Thymus (tissue), 11 donors: ENCODE data around the gene MEIKIN. TPM values are rescaled to one million over a fixed set of nuclear protein-coding genes. Genes with fewer than 3 reads are reported as not detected.

Source experiments
- DNase-seq, 9 donors: peaks; one replicate each; pipeline ENCODE4 v3.0.0-alpha.2; 2013; ENCODE audit warnings: low spot score in 9 of 9, low read depth in 6 of 9, missing footprints in 1 of 9
- H3K27ac ChIP-seq, 2 donors: one replicate each; pipeline ENCODE4 v1.5.1; 2013; ENCODE audit warnings: control low read depth in 1 of 2, low read depth in 1 of 2, low read length in 1 of 2, mild to moderate bottlenecking in 1 of 2, moderate library complexity in 1 of 2
- H3K27me3 ChIP-seq, 2 donors: one replicate each; pipeline ENCODE4 v1.5.1; 2013; ENCODE audit warnings: low read length in 1 of 2; ENCODE audit not compliant: control insufficient read depth in 2 of 2, insufficient read depth in 1 of 2
- H3K36me3 ChIP-seq, 2 donors: one replicate each; pipeline ENCODE4 v1.5.1; 2013; ENCODE audit warnings: low read length in 1 of 2, mild to moderate bottlenecking in 1 of 2, moderate library complexity in 1 of 2; ENCODE audit not compliant: control insufficient read depth in 2 of 2, insufficient read depth in 2 of 2
- H3K4me1 ChIP-seq, 2 donors: one replicate each; pipeline ENCODE4 v1.5.1; 2013; ENCODE audit warnings: low read length in 2 of 2; ENCODE audit not compliant: control insufficient read depth in 2 of 2, insufficient read depth in 2 of 2
- H3K4me3 ChIP-seq, 2 donors: one replicate each; pipeline ENCODE4 v1.5.1; 2013; ENCODE audit warnings: low read length in 2 of 2, control low read depth in 1 of 2, mild to moderate bottlenecking in 1 of 2
- H3K9me3 ChIP-seq, 2 donors: one replicate each; pipeline ENCODE4 v1.5.1; 2013; ENCODE audit warnings: low read length in 1 of 2, mild to moderate bottlenecking in 1 of 2; ENCODE audit not compliant: control insufficient read depth in 2 of 2, insufficient read depth in 1 of 2
- WGBS: extraction: QIAGEN DNeasy Blood & Tissue Kit; methylation state at CpG from one replicate; pipeline ENCODE4 v1.1.7; 2013; 5-methylcytosine and 5-hydroxymethylcytosine counted together
- polyA plus RNA-seq: library from polyadenylated mRNA; stranded (reverse); fragments of 200-250 nt; gene quantifications from one replicate; pipeline ENCODE4 v1.2.3, GENCODE V29; 2013
- total RNA-seq: library from RNA; stranded (reverse); fragments of 120-200 nt; gene quantifications from one replicate; pipeline ENCODE4 v1.2.4, GENCODE V29; 2013
- donor health status: healthy.

Gene MEIKIN
- total and polyA plus RNA-seq, 2 donors: 0.09 to 0.14 TPM

DNA sequence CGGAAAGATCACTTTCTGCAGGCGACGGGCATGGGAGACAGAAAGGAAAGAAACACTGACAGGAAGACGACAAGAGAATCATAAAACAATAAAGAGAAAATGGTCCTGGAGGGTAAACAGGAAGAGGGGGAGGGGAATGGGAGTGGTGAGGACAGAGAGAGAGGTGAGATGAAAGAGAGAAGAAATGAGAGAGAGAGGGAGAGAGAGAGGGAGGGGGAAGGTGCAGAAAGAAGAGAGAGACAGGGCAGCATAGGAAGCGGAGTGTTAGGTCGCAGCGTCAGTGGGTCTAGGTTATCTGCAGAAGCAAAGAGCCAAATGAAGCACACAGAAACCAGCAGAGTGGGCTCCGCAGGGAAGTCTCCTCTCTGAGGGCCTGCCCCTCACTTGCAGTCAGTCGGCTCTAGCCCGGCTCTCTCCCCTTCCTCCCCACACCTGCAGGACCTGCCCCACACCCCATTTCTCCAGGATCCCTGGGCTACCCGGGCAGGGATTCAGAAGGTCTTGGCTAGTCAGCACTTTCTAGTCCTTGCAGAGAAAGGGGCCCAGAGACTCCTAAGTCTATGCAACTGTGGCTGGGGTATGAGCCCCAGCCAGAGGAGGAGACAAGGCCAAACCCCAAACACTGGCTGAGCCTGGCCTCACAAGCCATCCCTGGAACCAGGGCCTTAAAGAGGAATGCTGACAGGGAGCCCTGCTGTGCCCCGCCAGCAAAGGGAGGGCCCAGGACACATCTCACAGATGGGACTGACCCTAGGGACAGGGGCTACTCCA, 29.7 kb upstream of the MEIKIN start:
- Histone ChIP-seq H3K27ac (peak overlapping the region; percentile 45 to 71), H3K9me3 (no peaks in the 10 kb centered on the region), H3K4me1 (peaks cover 15 to 20% of the 10 kb centered on the region in 2 donors), H3K27me3 (no peaks in the 10 kb centered on the region), H3K36me3 (no peaks in the 10 kb centered on the region), H3K4me3 (no peak overlapping the region)
- 74% methylated on average over 12 of the region's 12 CpGs for WGBS
- DNase-seq: peak in 4 of 9 donors; percentile 4 to 54 (median 25)

GRCh38 chr5:131974622-131974955, 29.1 kb upstream of the MEIKIN start:
- H3K27me3 ChIP-seq: no peaks in the 10 kb centered on the region
- no peak for DNase-seq

GRCh38 chr5:131974016-131974415, 28.6 kb upstream of the MEIKIN start:
- Histone ChIP-seq H3K27ac (no peak overlapping the region), H3K4me3 (no peak overlapping the region), H3K36me3 (no peaks in the 10 kb centered on the region), H3K4me1 (peaks cover 15 to 20% of the 10 kb centered on the region in 2 donors), H3K9me3 (no peaks in the 10 kb centered on the region), H3K27me3 (no peaks in the 10 kb centered on the region)
- WGBS: 94% methylated on average over 1 of the region's 1 CpG
- DNase-seq: no peak

More at GRCh38 chr5:131974622-131974955, 29.1 kb upstream of the MEIKIN start:
- 89% methylated on average over 5 of the region's 5 CpGs for WGBS
- peak overlapping the region; percentile 45 to 54 for H3K27ac ChIP-seq
- no peak overlapping the region for H3K4me3 ChIP-seq
- H3K36me3 ChIP-seq: no peaks in the 10 kb centered on the region
- H3K4me1 ChIP-seq: peaks cover 15 to 20% of the 10 kb centered on the region in 2 donors
- no peaks in the 10 kb centered on the region for H3K9me3 ChIP-seq

GRCh38 chr5:131973089-131973712, 27.7 kb upstream of the MEIKIN start:
- Histone ChIP-seq H3K4me3 (no peak overlapping the region), H3K4me1 (peaks cover 15 to 20% of the 10 kb centered on the region in 2 donors), H3K9me3 (no peaks in the 10 kb centered on the region), H3K27ac (no peak overlapping the region), H3K36me3 (no peaks in the 10 kb centered on the region), H3K27me3 (no peaks in the 10 kb centered on the region)
- DNase-seq: no peak
- 97% methylated on average over 9 of the region's 9 CpGs for WGBS

GRCh38 chr5:131968396-131968954, 23.0 kb upstream of the MEIKIN start:
- H3K4me1 ChIP-seq: no peaks in the 10 kb centered on the region
- no peak overlapping the region for H3K4me3 ChIP-seq
- peak in 1 of 9 donors; percentile 21 for DNase-seq
- no peaks in the 10 kb centered on the region for H3K9me3 ChIP-seq
- H3K27ac ChIP-seq: no peak overlapping the region
- H3K36me3 ChIP-seq: no peaks in the 10 kb centered on the region
- WGBS: 90% methylated on average over 5 of the region's 5 CpGs
- H3K27me3 ChIP-seq: no peaks in the 10 kb centered on the region

GRCh38 chr5:131966551-131966950, 21.1 kb upstream of the MEIKIN start:
- Histone ChIP-seq H3K27me3 (no peaks in the 10 kb centered on the region), H3K27ac (no peak overlapping the region), H3K9me3 (no peaks in the 10 kb centered on the region), H3K4me1 (no peaks in the 10 kb centered on the region), H3K36me3 (no peaks in the 10 kb centered on the region), H3K4me3 (no peak overlapping the region)
- WGBS: 96% methylated on average over 1 of the region's 1 CpG
- no peak for DNase-seq

GRCh38 chr5:131965826-131966415, 20.5 kb upstream of the MEIKIN start:
- H3K27ac ChIP-seq: no peak overlapping the region
- H3K36me3 ChIP-seq: no peaks in the 10 kb centered on the region
- H3K4me1 ChIP-seq: no peaks in the 10 kb centered on the region
- WGBS: 83% methylated on average over 6 of the region's 6 CpGs
- DNase-seq: no peak
- no peaks in the 10 kb centered on the region for H3K27me3 ChIP-seq
- H3K9me3 ChIP-seq: no peaks in the 10 kb centered on the region
- no peak overlapping the region for H3K4me3 ChIP-seq

- DNase-seq: no peak
- Histone ChIP-seq H3K4me1 (no peaks in the 10 kb centered on the region), H3K27me3 (no peaks in the 10 kb centered on the region), H3K9me3 (no peaks in the 10 kb centered on the region), H3K36me3 (no peaks in the 10 kb centered on the region), H3K27ac (no peak overlapping the region), H3K4me3 (no peak overlapping the region)
- 83% methylated on average over 3 of the region's 3 CpGs for WGBS
Measured at GRCh38 chr5:131959906-131960305, 14.4 kb upstream of the MEIKIN start.

- H3K27ac ChIP-seq: no peak overlapping the region
- no peaks in the 10 kb centered on the region for H3K27me3 ChIP-seq
- WGBS: 95% methylated on average over 5 of the region's 5 CpGs
- no peaks in the 10 kb centered on the region for H3K9me3 ChIP-seq
- H3K4me3 ChIP-seq: no peak overlapping the region
- H3K4me1 ChIP-seq: no peaks in the 10 kb centered on the region
- H3K36me3 ChIP-seq: no peaks in the 10 kb centered on the region
- no peak for DNase-seq
Measured at GRCh38 chr5:131959136-131959535, 13.7 kb upstream of the MEIKIN start.
